AG09319 (cell line): Measurements from ENCODE around the gene SYTL2.

Experiments
- DNase-seq: peaks from one replicate; pipeline ENCODE4 v3.0.0-alpha.2; 2010; ENCODE audit warnings: low read depth; ENCODE audit errors: extremely low read depth
- CTCF ChIP-seq: IDR thresholded peaks from 2 replicates; pipeline ENCODE4 v1.5.1; 2011; ENCODE audit warnings: low read depth, mild to moderate bottlenecking, inconsistent platforms, low read length, moderate library complexity

SYTL2 gene

GRCh38 chr11:85809863-85810262 is 1.1 kb downstream of the SYTL2 start:
- DNase-seq = no peak

GRCh38 chr11:85809191-85809590 is 1.8 kb downstream of the SYTL2 start:
- no peak for DNase-seq
- no peak for TF ChIP-seq CTCF

More at GRCh38 chr11:85809863-85810262, 1.1 kb downstream of the SYTL2 start:
- peak; percentile 40 for TF ChIP-seq CTCF

GRCh38 chr11:85806876-85807275 is 4.1 kb downstream of the SYTL2 start:
- DNase-seq = no peak
- TF ChIP-seq CTCF = no peak

GRCh38 chr11:85806016-85806415 is 4.9 kb downstream of the SYTL2 start:
- TF ChIP-seq CTCF = no peak
- DNase-seq = no peak

- no peak for TF ChIP-seq CTCF
- DNase-seq = no peak
Measured at GRCh38 chr11:85805387-85805786, 5.6 kb downstream of the SYTL2 start.

GRCh38 chr11:85803920-85804319 is 7.0 kb downstream of the SYTL2 start:
- TF ChIP-seq CTCF = no peak
- DNase-seq = no peak

- no peak for DNase-seq
- TF ChIP-seq CTCF = no peak
Measured at GRCh38 chr11:85803303-85803702, 7.6 kb downstream of the SYTL2 start.
